HepG2 (cell line): Measurements from ENCODE around the gene GDA. TPM values are rescaled to one million over a fixed set of nuclear protein-coding genes. Genes with fewer than 3 reads are reported as not detected.

ENCODE experiments used
- ARHGAP35 ChIP-seq: sonication (generic); formaldehyde crosslinking; IDR thresholded peaks from 2 replicates; pipeline ENCODE4 v1.9.0; 2022; ENCODE audit warnings: mild to moderate bottlenecking, inconsistent platforms, moderate library complexity, missing genetic modification reagents, borderline replicate concordance
- BCL6 ChIP-seq: IDR thresholded peaks from 2 replicates; pipeline ENCODE4 v1.6.1; 2016; ENCODE audit warnings: missing genetic modification reagents, missing compliant biosample characterization
- CCAR2 ChIP-seq: fragments of 200-400 bp; formaldehyde crosslinking; optimal IDR thresholded peaks from 2 replicates; pipeline ENCODE3; 2018; ENCODE audit warnings: low read depth, mild to moderate bottlenecking, low read length, moderate library complexity
- CEBPG ChIP-seq: IDR thresholded peaks from 2 replicates; pipeline ENCODE4 v1.6.1; 2016
- ELK4 ChIP-seq: sonication (generic); formaldehyde crosslinking; IDR thresholded peaks from 2 replicates; pipeline ENCODE4 v1.9.0; 2021; ENCODE audit warnings: missing genetic modification reagents, borderline replicate concordance
- FOXP1 ChIP-seq, 2 experiments: fragments of 450-650 bp in 1 of 2; IDR thresholded peaks; 2 replicates each; pipeline ENCODE4 v1.6.1; 2017 to 2018; ENCODE audit warnings: antibody characterized with exemption in 1 of 2
- GATAD2A ChIP-seq: IDR thresholded peaks from 2 replicates; pipeline ENCODE4 v1.6.1; 2016
- GLMP ChIP-seq: sonication (generic); formaldehyde crosslinking; IDR thresholded peaks from 2 replicates; pipeline ENCODE4 v1.9.0; 2021; ENCODE audit warnings: missing genetic modification reagents, mild to moderate bottlenecking, borderline replicate concordance
- HDAC1 ChIP-seq: sonication (generic); formaldehyde crosslinking; IDR thresholded peaks from 2 replicates; pipeline ENCODE4 v1.5.1; 2020; ENCODE audit warnings: mild to moderate bottlenecking, missing genetic modification reagents
- HNRNPL ChIP-seq: fragments of 200-400 bp; formaldehyde crosslinking; IDR thresholded peaks from 2 replicates; pipeline ENCODE4 v1.6.1; 2017; ENCODE audit warnings: mild to moderate bottlenecking, low read depth, low read length
- MAX ChIP-seq: IDR thresholded peaks from 2 replicates; pipeline ENCODE4 v1.6.1; 2012; ENCODE audit warnings: inconsistent platforms
- MEF2D ChIP-seq: sonication (generic); formaldehyde crosslinking; IDR thresholded peaks from 2 replicates; pipeline ENCODE4 v1.5.1; 2020; ENCODE audit warnings: mild to moderate bottlenecking, missing genetic modification reagents
- PCBP2 ChIP-seq: fragments of 200-400 bp; formaldehyde crosslinking; optimal IDR thresholded peaks from 2 replicates; pipeline ENCODE3; 2018; ENCODE audit warnings: low read length, low read depth; ENCODE audit not compliant: poor library complexity, severe bottlenecking
- PPARG ChIP-seq: conservative IDR thresholded peaks from 2 replicates; pipeline ENCODE4 v1.6.1; 2016; ENCODE audit warnings: missing biosample characterization, missing genetic modification reagents
- SOX5 ChIP-seq: IDR thresholded peaks from 2 replicates; pipeline ENCODE4 v1.6.1; 2016; ENCODE audit warnings: borderline replicate concordance
- SP5 ChIP-seq: IDR thresholded peaks from 2 replicates; pipeline ENCODE4 v1.6.1; 2016; ENCODE audit warnings: low read depth, borderline replicate concordance
- TARDBP ChIP-seq: sonication (generic); formaldehyde crosslinking; IDR thresholded peaks from 2 replicates; pipeline ENCODE4 v1.8.0; 2022; ENCODE audit warnings: mild to moderate bottlenecking, missing genetic modification reagents
- TP53 ChIP-seq: sonication (generic); formaldehyde crosslinking; conservative IDR thresholded peaks from 2 replicates; pipeline ENCODE4 v1.4.0; 2020; ENCODE audit warnings: missing genetic modification reagents
- ZBTB3 ChIP-seq: sonication (generic); formaldehyde crosslinking; IDR thresholded peaks from 2 replicates; pipeline ENCODE4 v1.4.0; 2020; ENCODE audit warnings: low read depth, mild to moderate bottlenecking, moderate library complexity, missing genetic modification reagents, borderline replicate concordance
- ZC3H4 ChIP-seq: sonication (generic); formaldehyde crosslinking; IDR thresholded peaks from 2 replicates; pipeline ENCODE4 v1.4.0; 2020; ENCODE audit warnings: missing genetic modification reagents, borderline replicate concordance
- ZFP1 ChIP-seq: IDR thresholded peaks from 2 replicates; pipeline ENCODE4 v1.6.1; 2016
- ZNF180 ChIP-seq: sonication (generic); formaldehyde crosslinking; IDR thresholded peaks from 2 replicates; pipeline ENCODE4 v1.4.0; 2020; ENCODE audit warnings: low read depth, missing genetic modification reagents, borderline replicate concordance
- ZNF260 ChIP-seq: sonication (generic); formaldehyde crosslinking; IDR thresholded peaks from 2 replicates; pipeline ENCODE4 v1.4.0; 2020; ENCODE audit warnings: missing genetic modification reagents, low read depth, mild to moderate bottlenecking, borderline replicate concordance
- ZNF362 ChIP-seq: sonication (generic); formaldehyde crosslinking; IDR thresholded peaks from 2 replicates; pipeline ENCODE4 v1.4.0; 2020; ENCODE audit warnings: missing genetic modification reagents, mild to moderate bottlenecking, borderline replicate concordance
- ZNF512 ChIP-seq: sonication (generic); formaldehyde crosslinking; IDR thresholded peaks from 2 replicates; pipeline ENCODE4 v1.4.0; 2020; ENCODE audit warnings: mild to moderate bottlenecking, missing genetic modification reagents
- ZNF557 ChIP-seq: sonication (generic); formaldehyde crosslinking; IDR thresholded peaks from 2 replicates; pipeline ENCODE4 v1.4.0; 2020; ENCODE audit warnings: missing genetic modification reagents
- ZNF652 ChIP-seq: IDR thresholded peaks from 2 replicates; pipeline ENCODE4 v1.6.1; 2016; ENCODE audit warnings: low read depth, borderline replicate concordance
- ZNF749 ChIP-seq: sonication (generic); formaldehyde crosslinking; IDR thresholded peaks from 2 replicates; pipeline ENCODE4 v1.8.0; 2022; ENCODE audit warnings: mild to moderate bottlenecking, missing genetic modification reagents, moderate library complexity, borderline replicate concordance
- ZNF879 ChIP-seq: sonication (generic); formaldehyde crosslinking; IDR thresholded peaks from 2 replicates; pipeline ENCODE4 v1.8.1; 2023; ENCODE audit warnings: missing genetic modification reagents
- polyA plus RNA-seq, 8 experiments: library from polyadenylated mRNA; depleted of rRNA in 3 of 8; stranded (reverse) in 7 of 8; unstranded in 1 of 8; fragments of >200 nt; fragmentation: Illumina TruSeq in 4 of 8; extraction: Trizol in 4 of 8; gene quantifications; 2 replicates each; pipeline versions ENCODE4 v1.2.1 to v1.2.3, GENCODE V29; 2011 to 2016; ENCODE audit warnings: low read depth in 4 of 8, missing spikeins in 1 of 8, mixed read lengths in 1 of 8; ENCODE audit not compliant: insufficient read depth in 1 of 8
- total RNA-seq, 5 experiments: library from RNA; depleted of rRNA; stranded (reverse); fragments of >200 nt; fragmentation: Illumina TruSeq; extraction: Trizol; gene quantifications; 2 replicates each; pipeline ENCODE4 v1.2.3, GENCODE V29; 2016; ENCODE audit warnings: low read depth in 1 of 5

GDA gene
- total and polyA plus RNA-seq, 2 of the 13 experiments (the other 11 are each of a cell fraction or from before 2014, with no cell fraction given) = 0.15 to 0.99 TPM

- TF ChIP-seq HDAC1 = no peak
- TF ChIP-seq CEBPG (CRISPR knock-in tag) = no peak
- peak; percentile 58; the same call in 1 of the 2 replicates for TF ChIP-seq BCL6 (CRISPR knock-in tag)
- no peak for TF ChIP-seq ZNF260 (CRISPR knock-in tag)
- TF ChIP-seq ZNF652 (CRISPR knock-in tag) = no peak
- TF ChIP-seq HNRNPL = no peak
- peak; percentile 71 for TF ChIP-seq SOX5 (CRISPR knock-in tag)
- no peak for TF ChIP-seq ZBTB3 (CRISPR knock-in tag)
- 0 out of 2 replicates have a peak, but pooled peaks have one; percentile 50 for TF ChIP-seq PPARG (CRISPR knock-in tag)
- no peak for TF ChIP-seq ZNF749 (CRISPR knock-in tag)
- no peak for TF ChIP-seq SP5
- no peak for TF ChIP-seq ZNF557 (CRISPR knock-in tag)
- TF ChIP-seq PCBP2 = no peak
- no peak for TF ChIP-seq ZNF362 (CRISPR knock-in tag)
- no peak for TF ChIP-seq ZNF180 (CRISPR knock-in tag)
- TF ChIP-seq GATAD2A = 0 out of 2 replicates have a peak, but pooled peaks have one; percentile 9
- TF ChIP-seq ELK4 (CRISPR knock-in tag) = no peak
- TF ChIP-seq CCAR2 = no peak
- TF ChIP-seq MEF2D (CRISPR knock-in tag) = no peak
- no peak for TF ChIP-seq ZFP1
- no peak for TF ChIP-seq MAX
- TF ChIP-seq GLMP (CRISPR knock-in tag) = no peak
- no peak for TF ChIP-seq ZNF512
- no peak for TF ChIP-seq FOXP1 (IDR thresholded peaks at IDR 0.05)
- TF ChIP-seq FOXP1 (CRISPR knock-in tag; IDR thresholded peaks at IDR 0.05) = peak; percentile 88
- no peak for TF ChIP-seq TP53
- peak; percentile 41; the same call in 1 of the 2 replicates for TF ChIP-seq TARDBP
- no peak for TF ChIP-seq ZNF879 (CRISPR knock-in tag)
- TF ChIP-seq ARHGAP35 (CRISPR knock-in tag) = no peak
- TF ChIP-seq ZC3H4 (CRISPR knock-in tag) = no peak
These were observed 21.5 kb upstream of the GDA start (continued) for GRCh38 chr9:72127753-72128152.
